Measurements from ENCODE around the gene TTC16.

GRCh38 chr9:127698386-127698785, 17.5 kb upstream of the TTC16 start:
- TF ChIP-seq, protein P1, sequence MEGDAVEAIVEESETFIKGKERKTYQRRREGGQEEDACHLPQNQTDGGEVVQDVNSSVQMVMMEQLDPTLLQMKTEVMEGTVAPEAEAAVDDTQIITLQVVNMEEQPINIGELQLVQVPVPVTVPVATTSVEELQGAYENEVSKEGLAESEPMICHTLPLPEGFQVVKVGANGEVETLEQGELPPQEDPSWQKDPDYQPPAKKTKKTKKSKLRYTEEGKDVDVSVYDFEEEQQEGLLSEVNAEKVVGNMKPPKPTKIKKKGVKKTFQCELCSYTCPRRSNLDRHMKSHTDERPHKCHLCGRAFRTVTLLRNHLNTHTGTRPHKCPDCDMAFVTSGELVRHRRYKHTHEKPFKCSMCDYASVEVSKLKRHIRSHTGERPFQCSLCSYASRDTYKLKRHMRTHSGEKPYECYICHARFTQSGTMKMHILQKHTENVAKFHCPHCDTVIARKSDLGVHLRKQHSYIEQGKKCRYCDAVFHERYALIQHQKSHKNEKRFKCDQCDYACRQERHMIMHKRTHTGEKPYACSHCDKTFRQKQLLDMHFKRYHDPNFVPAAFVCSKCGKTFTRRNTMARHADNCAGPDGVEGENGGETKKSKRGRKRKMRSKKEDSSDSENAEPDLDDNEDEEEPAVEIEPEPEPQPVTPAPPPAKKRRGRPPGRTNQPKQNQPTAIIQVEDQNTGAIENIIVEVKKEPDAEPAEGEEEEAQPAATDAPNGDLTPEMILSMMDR (IDR thresholded peaks at IDR 0.05; ENCODE audit: insufficient read depth, low read depth, low read length) = no peak
- no peak for TF ChIP-seq EZH2 (IDR thresholded peaks at IDR 0.05; ENCODE audit: insufficient read depth, low read length)
